Measurements from ENCODE around the gene STRN3. TPM values are rescaled to one million over a fixed set of nuclear protein-coding genes. Genes with fewer than 3 reads are reported as not detected.
"Not testable (repeated sequence)": the region's sequence is repeated elsewhere in the genome, so short reads cannot be mapped to it uniquely, and the experiment has no call there.

The STRN3 gene
- total and polyA plus RNA-seq, 10 donors, result 7.6 to 50.1 (median 34.3) TPM

DNA sequence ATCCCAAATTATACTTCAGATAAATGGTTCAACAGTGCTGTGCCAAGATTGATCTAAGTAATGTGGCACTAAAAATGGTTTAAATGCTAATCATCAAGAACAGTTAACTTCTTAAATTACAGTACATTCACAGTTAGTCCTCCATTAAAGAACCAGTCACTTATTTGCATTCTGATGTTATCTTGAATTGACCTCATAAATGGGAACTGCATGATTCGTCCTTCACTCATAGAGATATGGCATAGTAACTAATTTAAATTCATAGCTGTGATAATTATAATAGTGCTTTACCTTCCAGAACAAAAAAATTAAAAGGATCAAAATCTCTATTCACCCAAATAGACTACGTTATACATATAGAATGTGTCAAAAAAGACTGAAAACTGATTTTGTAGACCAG, 90.7 kb downstream of the STRN3 start:
- Histone ChIP-seq H3K27ac (no peak overlapping the region), H3K9me3 (no peaks in the 10 kb centered on the region), H3K4me1 (no peaks in the 10 kb centered on the region), H3K27me3 (replicated peaks in 1 of 7) (no peaks in the 10 kb centered on the region), H3K36me3 (peaks cover 0 to 90% (median 32%) of the 10 kb centered on the region in 6 donors), H3K4me3 (no peak overlapping the region)
- TF ChIP-seq, protein P1, sequence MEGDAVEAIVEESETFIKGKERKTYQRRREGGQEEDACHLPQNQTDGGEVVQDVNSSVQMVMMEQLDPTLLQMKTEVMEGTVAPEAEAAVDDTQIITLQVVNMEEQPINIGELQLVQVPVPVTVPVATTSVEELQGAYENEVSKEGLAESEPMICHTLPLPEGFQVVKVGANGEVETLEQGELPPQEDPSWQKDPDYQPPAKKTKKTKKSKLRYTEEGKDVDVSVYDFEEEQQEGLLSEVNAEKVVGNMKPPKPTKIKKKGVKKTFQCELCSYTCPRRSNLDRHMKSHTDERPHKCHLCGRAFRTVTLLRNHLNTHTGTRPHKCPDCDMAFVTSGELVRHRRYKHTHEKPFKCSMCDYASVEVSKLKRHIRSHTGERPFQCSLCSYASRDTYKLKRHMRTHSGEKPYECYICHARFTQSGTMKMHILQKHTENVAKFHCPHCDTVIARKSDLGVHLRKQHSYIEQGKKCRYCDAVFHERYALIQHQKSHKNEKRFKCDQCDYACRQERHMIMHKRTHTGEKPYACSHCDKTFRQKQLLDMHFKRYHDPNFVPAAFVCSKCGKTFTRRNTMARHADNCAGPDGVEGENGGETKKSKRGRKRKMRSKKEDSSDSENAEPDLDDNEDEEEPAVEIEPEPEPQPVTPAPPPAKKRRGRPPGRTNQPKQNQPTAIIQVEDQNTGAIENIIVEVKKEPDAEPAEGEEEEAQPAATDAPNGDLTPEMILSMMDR (IDR thresholded peaks at IDR 0.05 in 8 of 11, conservative IDR thresholded peaks at IDR 0.05 in 3 of 11), result no peak
- TF ChIP-seq POLR2AphosphoS5 (IDR thresholded peaks at IDR 0.05) (no peak), POLR2A (IDR thresholded peaks at IDR 0.05) (no peak)
- WGBS, 5 donors, result 91 to 95% (median 92%) methylated on average over 2 of the region's 2 CpGs
- DNase-seq, result no peak
- intact Hi-C loops (cut with DNase I; ENCODE audit: low total_unique reads), result no loop called here

DNA sequence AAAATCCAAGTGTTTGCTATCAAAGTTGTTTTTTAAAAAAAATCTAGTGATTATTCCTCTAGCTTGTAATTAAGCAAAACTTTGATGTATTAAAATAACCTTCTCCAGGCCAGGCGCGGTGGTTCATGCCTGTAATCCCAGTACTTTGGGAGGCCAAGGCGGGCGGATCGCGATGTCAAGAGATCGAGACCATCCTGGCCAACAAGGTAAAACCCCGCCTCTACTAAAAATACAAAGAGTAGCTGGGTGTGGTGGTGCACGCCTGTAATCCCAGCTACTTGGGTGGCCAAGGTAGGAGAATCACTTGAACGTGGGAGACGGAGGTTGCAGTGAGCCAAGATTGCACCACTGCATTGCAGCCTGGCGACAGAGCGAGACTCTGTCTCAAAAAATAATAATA, 92.2 kb downstream of the STRN3 start:
- peaks cover 0 to 80% (median 32%) of the 10 kb centered on the region in 6 donors for H3K36me3 ChIP-seq
- H3K27ac ChIP-seq; H3K4me3 ChIP-seq; intact Hi-C loops (cut with DNase I; ENCODE audit: low total_unique reads); H3K9me3 ChIP-seq; H3K27me3 ChIP-seq (replicated peaks in 1 of 7); DNase-seq; H3K4me1 ChIP-seq: not testable (repeated sequence)
- 96 to 99% (median 97%) methylated on average over 13 of the region's 13 CpGs for WGBS, 5 donors

DNA sequence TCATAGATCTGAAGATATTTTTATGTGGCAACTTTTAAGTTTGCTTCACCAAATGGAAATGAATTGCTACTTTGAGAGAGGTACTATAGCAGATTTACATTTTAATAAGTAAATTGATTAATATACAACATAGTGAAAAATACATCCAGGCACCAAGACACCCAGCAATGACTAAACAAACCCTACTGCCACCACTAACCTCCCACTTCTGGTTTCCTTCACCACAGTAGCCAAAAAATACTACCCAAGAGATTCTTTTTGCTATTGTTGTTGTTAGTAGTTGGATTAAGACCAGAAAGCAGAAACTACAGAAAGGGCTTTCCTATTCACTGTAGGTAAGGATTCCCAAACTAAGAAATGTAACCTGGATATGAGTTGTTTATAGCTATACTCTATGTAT, 97.7 kb downstream of the STRN3 start:
- H3K9me3 ChIP-seq, result no peaks in the 10 kb centered on the region

DNA sequence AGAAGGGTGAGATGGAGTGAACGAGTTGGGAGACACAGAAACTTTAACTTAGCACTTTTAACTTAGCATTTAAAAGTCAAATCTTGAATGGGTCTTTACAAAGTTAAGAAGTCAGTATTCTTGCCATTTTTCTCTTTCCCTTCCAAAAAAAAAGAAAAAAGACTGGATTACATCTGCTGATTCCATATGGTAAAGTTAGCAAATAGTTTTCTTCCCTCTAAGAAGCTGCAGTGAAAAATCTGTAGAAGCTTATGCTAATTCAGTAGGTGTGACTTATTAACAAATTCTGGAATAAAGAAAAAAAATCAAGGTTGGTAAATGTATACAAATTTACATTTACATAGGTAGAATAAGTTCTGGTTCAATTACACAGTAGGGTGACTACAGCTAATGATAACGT, 100.9 kb downstream of the STRN3 start:
- no peaks in the 10 kb centered on the region for H3K9me3 ChIP-seq
- no peak for DNase-seq
- WGBS, 5 donors, result 85 to 91% (median 87%) methylated on average over 2 of the region's 2 CpGs
- H3K4me3 ChIP-seq, result no peak overlapping the region
- TF ChIP-seq POLR2A (IDR thresholded peaks at IDR 0.05) (no peak), POLR2AphosphoS5 (IDR thresholded peaks at IDR 0.05) (no peak)
- TF ChIP-seq, protein P1 (IDR thresholded peaks at IDR 0.05 in 8 of 11, conservative IDR thresholded peaks at IDR 0.05 in 3 of 11), result no peak
- H3K27me3 ChIP-seq (replicated peaks in 1 of 7), result no peaks in the 10 kb centered on the region
- peaks cover 0 to 42% (median 10%) of the 10 kb centered on the region in 6 donors for H3K36me3 ChIP-seq
- no peak overlapping the region for H3K27ac ChIP-seq
- H3K4me1 ChIP-seq, result peaks cover 0 to 16% (median 5%) of the 10 kb centered on the region in 6 donors
- intact Hi-C loops (cut with DNase I; ENCODE audit: low total_unique reads), result no loop called here

More for the DNA sequence above, 97.7 kb downstream of the STRN3 start:
- Histone ChIP-seq H3K4me3 (no peak overlapping the region), H3K36me3 (peaks cover 0 to 54% (median 13%) of the 10 kb centered on the region in 6 donors), H3K4me1 (peaks cover 0 to 3% (median 0%) of the 10 kb centered on the region in 6 donors), H3K27ac (no peak overlapping the region), H3K27me3 (replicated peaks in 1 of 7) (no peaks in the 10 kb centered on the region)
- intact Hi-C loops (cut with DNase I; ENCODE audit: low total_unique reads), result no loop called here
- DNase-seq, result no peak
- TF ChIP-seq, protein P1 (IDR thresholded peaks at IDR 0.05 in 8 of 11, conservative IDR thresholded peaks at IDR 0.05 in 3 of 11), result no peak
- no peak for TF ChIP-seq POLR2A (IDR thresholded peaks at IDR 0.05)
- no peak for TF ChIP-seq POLR2AphosphoS5 (IDR thresholded peaks at IDR 0.05)

DNA sequence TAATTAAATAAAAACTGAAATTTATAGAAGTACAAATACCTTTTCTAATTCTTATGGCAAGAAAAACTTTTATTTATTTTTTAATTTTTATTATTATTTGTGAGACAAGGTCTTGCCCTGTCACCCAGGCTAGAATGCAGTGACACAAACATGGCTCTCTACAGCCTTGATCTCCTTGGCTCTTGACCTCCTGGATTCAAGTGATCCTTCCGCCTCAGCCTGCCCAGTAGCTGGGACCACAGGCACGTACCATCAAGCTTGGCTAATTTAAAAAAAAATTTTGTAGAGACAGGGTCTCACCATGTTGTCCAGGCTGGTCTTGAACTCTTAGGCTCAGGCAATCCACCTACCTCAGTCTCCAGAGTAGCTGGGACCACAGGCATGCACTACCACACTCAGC, 104.4 kb downstream of the STRN3 start:
- Histone ChIP-seq H3K27ac (no peak overlapping the region), H3K36me3 (peaks cover 0 to 57% (median 10%) of the 10 kb centered on the region in 6 donors), H3K4me1 (peaks cover 0 to 13% (median 5%) of the 10 kb centered on the region in 6 donors), H3K9me3 (no peaks in the 10 kb centered on the region), H3K27me3 (replicated peaks in 1 of 7) (no peaks in the 10 kb centered on the region), H3K4me3 (no peak overlapping the region)
- no peak for DNase-seq
- no peak for TF ChIP-seq POLR2AphosphoS5 (IDR thresholded peaks at IDR 0.05)
- TF ChIP-seq, protein P1 (IDR thresholded peaks at IDR 0.05 in 8 of 11, conservative IDR thresholded peaks at IDR 0.05 in 3 of 11), result no peak
- no peak for TF ChIP-seq POLR2A (IDR thresholded peaks at IDR 0.05)
- 71 to 100% (median 85%) methylated on average over 2 of the region's 2 CpGs for WGBS, 5 donors
- intact Hi-C loops (cut with DNase I; ENCODE audit: low total_unique reads), result no loop called here

Measured in spleen (tissue), 11 donors.